NCI-H82 (cell line): Measurements from ENCODE around the gene ZDHHC19.
"Not testable (repeated sequence)": the region's sequence is repeated elsewhere in the genome, so short reads cannot be mapped to it uniquely, and the experiment has no call there.

Source experiments
- DNase-seq: peaks from one replicate; lab custom pipeline; 2025; lab: John Stamatoyannopoulos, UW

The ZDHHC19 gene

GRCh38 chr3:196225086-196225485 is 13.9 kb upstream of the ZDHHC19 start:
- no peak for DNase-seq

DNA sequence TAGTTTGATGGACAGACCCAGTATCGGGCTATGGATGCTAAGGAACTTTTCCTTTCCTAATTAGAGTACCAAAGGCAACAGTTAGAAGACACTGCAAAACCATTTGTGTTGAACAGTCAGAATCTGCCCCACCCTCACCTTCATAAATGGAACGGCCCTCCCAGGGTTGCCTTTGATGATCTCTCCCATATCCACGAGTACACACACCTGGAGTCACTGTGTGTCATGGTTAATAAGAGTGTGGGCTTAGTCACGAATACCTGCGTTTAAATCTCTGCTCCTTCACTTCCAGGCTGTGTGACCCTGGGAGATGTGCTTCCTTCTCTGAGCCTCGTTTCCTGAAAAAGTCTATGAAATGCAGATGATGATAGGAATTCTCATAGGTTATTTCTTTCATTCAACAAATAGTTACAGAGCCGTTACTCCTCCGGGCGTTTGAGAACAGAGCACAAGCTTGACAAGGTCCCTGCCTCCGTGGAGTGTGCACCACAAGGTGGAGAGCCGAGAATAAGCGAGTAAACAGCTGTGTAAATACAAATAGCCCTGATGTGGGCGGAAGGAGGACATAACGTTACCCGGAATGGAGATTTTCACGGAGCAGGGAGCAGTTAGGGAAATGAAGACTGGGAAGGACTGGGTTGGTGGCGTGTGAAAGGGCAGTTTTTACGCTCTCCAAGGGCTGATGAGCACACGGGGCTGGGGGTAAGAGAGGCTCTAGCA is 11.8 kb upstream of the ZDHHC19 start:
- no peak for DNase-seq

GRCh38 chr3:196220991-196221390 is 9.8 kb upstream of the ZDHHC19 start:
- DNase-seq, result no peak

DNA sequence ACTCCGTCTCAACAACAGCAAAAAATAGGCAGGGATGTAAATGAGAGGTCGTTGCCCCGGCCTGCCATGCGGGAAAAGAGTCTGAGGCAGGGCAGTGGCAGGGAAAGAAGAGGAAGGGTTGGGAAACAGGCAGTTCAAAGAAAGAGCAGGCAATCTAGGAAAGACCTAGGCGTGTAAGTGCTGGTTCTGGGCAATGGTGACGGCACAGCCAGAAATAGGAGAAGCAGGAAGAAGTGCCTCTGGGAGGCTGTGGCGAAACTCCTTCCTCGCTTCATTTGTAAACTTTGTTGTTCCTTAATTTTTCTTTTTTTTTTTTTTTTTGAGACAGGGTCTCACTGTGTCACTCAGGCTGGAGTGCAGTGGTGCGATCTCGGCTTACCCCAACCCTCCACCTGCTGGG is 9.4 kb upstream of the ZDHHC19 start:
- DNase-seq, result no peak

GRCh38 chr3:196219970-196220311 is 8.7 kb upstream of the ZDHHC19 start:
- DNase-seq, result no peak

- no peak for DNase-seq
These were observed 8.2 kb upstream of the ZDHHC19 start for GRCh38 chr3:196219194-196219969.

- DNase-seq, result no peak
These were observed 7.0 kb upstream of the ZDHHC19 start for GRCh38 chr3:196218155-196218712.

DNA sequence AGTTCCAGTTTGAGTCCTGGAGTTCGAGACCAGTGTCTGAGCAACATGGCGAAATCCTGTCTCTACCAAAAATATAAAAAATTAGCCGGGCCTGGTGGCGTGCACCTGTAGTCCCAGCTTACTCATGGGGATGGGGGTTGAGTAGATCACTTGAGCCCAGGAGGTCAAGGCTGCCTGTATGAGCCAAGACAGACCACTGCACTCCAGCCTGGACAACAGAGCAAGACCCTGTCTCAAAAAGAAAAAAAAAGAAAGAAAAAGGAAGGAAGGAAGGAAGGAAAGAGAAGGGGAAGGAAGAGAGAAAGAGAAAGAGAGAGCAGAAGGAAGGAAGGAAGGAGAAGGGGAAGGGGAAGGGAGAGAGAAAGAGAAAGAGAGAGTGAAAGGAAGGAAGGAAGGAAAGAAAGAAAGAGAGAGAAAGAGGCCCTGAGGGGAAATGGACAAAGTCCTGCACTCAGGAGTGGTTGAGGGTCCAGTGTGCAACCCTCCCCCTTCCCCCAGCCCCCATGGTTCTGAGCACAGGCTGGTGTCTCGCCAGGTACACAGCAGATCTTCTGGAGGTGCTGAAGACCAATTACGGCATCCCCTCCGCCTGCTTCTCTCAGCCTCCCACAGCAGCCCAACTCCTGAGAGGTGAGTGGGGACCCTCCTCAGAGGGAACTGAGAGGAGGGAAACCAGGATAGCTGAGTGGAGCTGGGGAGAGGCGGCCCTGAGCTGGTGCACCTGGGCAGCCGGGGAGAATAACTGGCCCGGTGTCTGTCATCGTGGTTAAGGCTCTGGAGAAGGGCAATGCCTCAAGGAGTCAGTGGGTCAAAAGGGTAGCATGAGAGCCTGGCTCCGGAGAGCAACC is 6.3 kb upstream of the ZDHHC19 start:
- no peak for DNase-seq

- no peak for DNase-seq
These were observed 5.5 kb upstream of the ZDHHC19 start for GRCh38 chr3:196216681-196217211.

- no peak for DNase-seq
These were observed 4.9 kb upstream of the ZDHHC19 start, which contains the start of gene SLC51A for GRCh38 chr3:196216089-196216564. SLC51A (plus strand) TSS chr3:196216534; CDS start chr3:196216713, 179 bp downstream.

DNA sequence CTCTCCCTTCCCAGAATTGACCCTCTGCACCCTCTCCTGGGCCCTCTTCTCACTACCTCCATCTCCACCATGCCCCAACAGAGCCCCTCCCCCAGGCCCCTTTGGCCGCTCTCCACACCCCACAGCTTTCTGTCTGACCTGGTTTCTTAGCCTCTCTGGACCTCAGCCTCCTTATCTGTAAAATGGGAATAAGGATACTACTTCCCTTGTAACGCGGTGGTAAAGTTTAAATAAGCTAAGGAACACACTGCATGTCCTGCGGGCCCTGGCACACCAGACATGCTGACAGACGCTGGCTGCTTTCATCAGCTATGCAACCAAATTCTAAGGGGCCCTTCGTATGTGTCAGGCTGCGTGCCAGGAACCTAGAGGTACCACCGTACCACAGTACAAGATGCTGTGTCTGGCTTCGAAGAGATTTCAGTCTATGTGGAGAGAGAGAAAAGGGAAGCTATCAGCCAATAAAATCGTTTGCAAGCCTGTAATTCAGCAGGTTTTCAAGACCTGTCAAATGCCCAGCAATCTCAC is 4.4 kb upstream of the ZDHHC19 start:
- no peak for DNase-seq

- no peak for DNase-seq
These were observed 3.7 kb upstream of the ZDHHC19 start for GRCh38 chr3:196214783-196215441.

DNA sequence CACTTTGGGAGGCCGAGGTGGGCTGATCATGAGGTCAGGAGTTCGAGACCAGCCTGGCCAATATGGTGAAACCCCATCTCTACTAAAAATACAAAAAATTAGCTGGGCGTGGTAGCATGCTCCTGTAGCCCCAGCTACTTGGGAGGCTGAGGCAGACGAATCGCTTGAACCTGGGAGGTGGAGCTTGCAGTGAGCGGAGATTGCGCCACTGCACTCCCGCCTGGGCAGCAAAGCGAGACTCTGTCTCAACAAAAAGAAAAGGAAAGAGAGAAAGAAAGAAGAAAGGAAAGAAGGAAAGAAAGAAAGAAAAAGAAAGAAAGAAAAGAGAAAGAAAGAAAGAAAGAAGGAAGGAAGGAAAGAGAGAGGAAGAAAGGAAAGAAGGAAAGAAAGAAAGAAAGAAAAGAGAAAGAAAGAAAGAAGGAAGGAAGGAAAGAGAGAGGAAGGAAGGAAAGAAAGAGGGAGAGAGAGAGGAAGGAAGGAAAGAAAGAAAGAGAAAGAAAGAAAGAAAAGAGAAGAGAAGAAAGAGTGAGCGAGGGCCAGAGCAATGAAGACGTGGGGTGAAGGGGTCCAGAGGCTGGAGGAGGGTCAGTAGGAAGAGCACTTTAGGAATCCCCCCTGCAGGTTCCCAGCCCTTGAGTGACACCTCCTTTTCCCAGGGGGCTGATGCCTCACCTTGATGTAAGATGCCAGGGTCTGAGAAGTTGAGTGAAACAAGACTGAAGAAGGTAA is 1.1 kb downstream of the ZDHHC19 start:
- not testable (repeated sequence) for DNase-seq

GRCh38 chr3:196208942-196209695 is 2.1 kb downstream of the ZDHHC19 start:
- no peak for DNase-seq

- no peak for DNase-seq
These were observed 3.2 kb downstream of the ZDHHC19 start for GRCh38 chr3:196207833-196208607.

DNA sequence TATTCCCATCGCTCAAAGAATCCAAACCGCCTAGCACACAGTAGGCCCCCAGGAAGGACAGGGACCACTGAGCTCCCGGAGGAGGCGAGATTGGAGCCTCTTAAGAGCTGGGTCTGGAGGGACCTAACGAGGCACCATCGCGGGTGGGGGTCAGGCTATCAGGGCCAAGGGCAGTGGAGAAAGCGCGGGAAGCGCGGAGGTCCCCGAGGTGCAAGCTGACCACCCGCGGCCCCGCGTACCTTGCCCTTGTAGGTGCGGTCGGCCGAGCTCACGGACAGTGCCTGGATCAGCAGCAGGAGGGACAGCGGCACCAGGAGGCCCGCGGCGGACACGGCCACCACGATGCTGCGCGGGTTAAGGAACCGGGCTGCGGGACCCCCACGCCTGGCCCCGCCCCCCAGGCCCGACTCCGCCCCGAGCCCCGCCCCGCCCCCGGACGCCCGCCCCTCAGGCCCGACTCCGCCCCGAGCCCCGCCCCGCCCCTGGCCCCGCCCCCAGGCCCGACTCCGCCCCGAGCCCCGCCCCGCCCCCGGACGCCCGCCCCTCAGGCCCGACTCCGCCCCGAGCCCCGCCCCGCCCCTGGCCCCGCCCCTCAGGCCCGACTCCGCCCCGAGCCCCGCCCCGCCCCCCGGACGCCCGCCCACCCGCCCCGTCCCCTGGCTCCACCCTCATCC is 3.9 kb downstream of the ZDHHC19 start:
- no peak for DNase-seq

- not testable (repeated sequence) for DNase-seq
These were observed 5.6 kb downstream of the ZDHHC19 start for GRCh38 chr3:196205442-196206205.
